Cerebellar cortex (tissue), 1 donor: ENCODE data around the gene SLC38A3.

Experiments used
- DNase-seq: peaks from one replicate; pipeline ENCODE4 v3.0.0-alpha.2; 2015; ENCODE audit warnings: low spot score

The SLC38A3 gene

GRCh38 chr3:50169232-50169832 is 35.7 kb upstream of the SLC38A3 start:
- no peak for DNase-seq

- DNase-seq: no peak
Observed at GRCh38 chr3:50169858-50170257, 35.2 kb upstream of the SLC38A3 start.

GRCh38 chr3:50170689-50171088 is 34.4 kb upstream of the SLC38A3 start:
- no peak for DNase-seq

GRCh38 chr3:50171540-50172301 is 33.4 kb upstream of the SLC38A3 start:
- DNase-seq: no peak

GRCh38 chr3:50172626-50173220 is 32.3 kb upstream of the SLC38A3 start:
- DNase-seq: no peak

- DNase-seq: no peak
Observed at GRCh38 chr3:50173685-50174516, 31.2 kb upstream of the SLC38A3 start.

GRCh38 chr3:50174517-50174895 is 30.6 kb upstream of the SLC38A3 start:
- no peak for DNase-seq

- no peak for DNase-seq
Observed at GRCh38 chr3:50174947-50175524, 30.0 kb upstream of the SLC38A3 start.

- no peak for DNase-seq
Observed at GRCh38 chr3:50177346-50177745, 27.7 kb upstream of the SLC38A3 start.

GRCh38 chr3:50179710-50180109 is 25.4 kb upstream of the SLC38A3 start:
- no peak for DNase-seq

GRCh38 chr3:50181985-50182384 is 23.1 kb upstream of the SLC38A3 start:
- no peak for DNase-seq

- no peak for DNase-seq
Observed at GRCh38 chr3:50182533-50183099, 22.5 kb upstream of the SLC38A3 start.

- no peak for DNase-seq
Observed at GRCh38 chr3:50183755-50184154, 21.3 kb upstream of the SLC38A3 start.

- DNase-seq: no peak
Observed at GRCh38 chr3:50184242-50184978, 20.7 kb upstream of the SLC38A3 start.

- no peak for DNase-seq
Observed at GRCh38 chr3:50185230-50185629, 19.8 kb upstream of the SLC38A3 start.

GRCh38 chr3:50186096-50186495 is 19.0 kb upstream of the SLC38A3 start:
- DNase-seq: no peak

GRCh38 chr3:50187750-50188149 is 17.3 kb upstream of the SLC38A3 start:
- no peak for DNase-seq

GRCh38 chr3:50189274-50189673 is 15.8 kb upstream of the SLC38A3 start:
- peak; percentile 81 for DNase-seq

- DNase-seq: no peak
Observed at GRCh38 chr3:50189989-50190388, 15.1 kb upstream of the SLC38A3 start.

GRCh38 chr3:50190936-50191660 is 14.0 kb upstream of the SLC38A3 start, which contains the start of gene GNAT1:
Gene GNAT1 (plus strand): TSS chr3:50191610. CDS start chr3:50191726, 116 bp downstream.
- no peak for DNase-seq
